CD4-positive, alpha-beta T cell treated with Interleukin-12 subunit alpha and Interleukin-12 subunit beta, for 1 hour (primary cell): ENCODE data around the gene FCF1.
"Not testable (repeated sequence)": the region's sequence is repeated elsewhere in the genome, so short reads cannot be mapped to it uniquely, and the experiment has no call there.

ENCODE experiments used
- DNase-seq: peaks from one replicate; pipeline ENCODE4 v3.0.0-alpha.2; 2020

Gene FCF1

DNA sequence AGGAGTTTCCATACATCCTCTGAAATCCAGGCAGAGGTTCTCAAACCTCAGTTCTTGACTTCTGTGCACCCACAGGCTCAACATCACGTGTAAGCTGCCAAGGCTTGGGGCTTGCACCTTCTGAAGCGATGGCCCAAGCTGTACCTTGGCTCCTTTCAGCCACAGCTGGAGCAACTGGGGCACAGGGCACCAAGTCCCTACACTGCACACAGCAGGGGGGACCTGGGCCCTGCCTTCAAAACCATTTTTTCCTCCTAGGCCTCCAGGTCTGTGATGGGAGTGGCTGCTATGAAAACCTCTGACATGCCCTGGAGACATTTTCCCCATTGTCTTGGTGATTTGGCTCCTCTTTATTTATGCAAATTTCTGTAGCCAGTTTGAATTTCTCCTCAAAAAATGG lies 10.7 kb upstream of the FCF1 start:
- DNase-seq = no peak

DNA sequence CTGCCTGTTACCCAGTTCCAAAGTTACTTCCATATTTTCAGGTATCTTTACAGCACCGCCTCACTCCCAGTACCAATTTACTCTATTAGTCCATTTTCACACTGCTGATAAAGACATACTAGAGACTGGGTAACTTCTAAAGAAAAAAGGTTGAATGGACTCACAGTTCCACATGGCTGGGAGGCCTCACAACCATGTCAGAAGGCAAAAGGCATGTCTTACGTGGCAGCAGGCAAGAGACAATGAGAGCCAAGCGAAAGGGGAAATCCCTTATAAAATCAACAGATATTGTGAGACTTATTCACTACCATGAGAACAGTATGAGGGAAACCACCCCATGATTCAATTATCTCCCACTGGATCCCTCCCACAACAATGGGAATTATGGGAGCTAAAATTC lies 9.9 kb upstream of the FCF1 start:
- no peak for DNase-seq

DNA sequence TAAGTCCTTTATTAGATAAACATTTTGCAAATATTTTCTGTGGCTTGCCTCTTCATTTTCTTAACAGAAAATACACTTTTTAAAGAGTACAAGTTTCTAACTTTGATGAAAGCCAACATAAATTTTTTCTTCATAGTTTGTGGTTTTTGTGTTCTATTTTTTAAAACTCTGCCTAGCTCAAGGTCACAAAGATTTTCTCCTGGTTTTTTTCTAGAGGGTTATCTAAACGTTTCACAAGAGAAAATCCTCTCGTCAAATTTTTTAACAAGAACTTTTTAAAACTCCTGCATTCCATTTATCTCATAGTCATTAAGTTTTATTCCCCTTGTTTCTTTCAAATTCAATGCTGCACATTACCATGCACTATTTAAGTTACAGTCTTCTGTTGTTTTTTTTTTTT lies 8.3 kb upstream of the FCF1 start:
- no peak for DNase-seq

DNA sequence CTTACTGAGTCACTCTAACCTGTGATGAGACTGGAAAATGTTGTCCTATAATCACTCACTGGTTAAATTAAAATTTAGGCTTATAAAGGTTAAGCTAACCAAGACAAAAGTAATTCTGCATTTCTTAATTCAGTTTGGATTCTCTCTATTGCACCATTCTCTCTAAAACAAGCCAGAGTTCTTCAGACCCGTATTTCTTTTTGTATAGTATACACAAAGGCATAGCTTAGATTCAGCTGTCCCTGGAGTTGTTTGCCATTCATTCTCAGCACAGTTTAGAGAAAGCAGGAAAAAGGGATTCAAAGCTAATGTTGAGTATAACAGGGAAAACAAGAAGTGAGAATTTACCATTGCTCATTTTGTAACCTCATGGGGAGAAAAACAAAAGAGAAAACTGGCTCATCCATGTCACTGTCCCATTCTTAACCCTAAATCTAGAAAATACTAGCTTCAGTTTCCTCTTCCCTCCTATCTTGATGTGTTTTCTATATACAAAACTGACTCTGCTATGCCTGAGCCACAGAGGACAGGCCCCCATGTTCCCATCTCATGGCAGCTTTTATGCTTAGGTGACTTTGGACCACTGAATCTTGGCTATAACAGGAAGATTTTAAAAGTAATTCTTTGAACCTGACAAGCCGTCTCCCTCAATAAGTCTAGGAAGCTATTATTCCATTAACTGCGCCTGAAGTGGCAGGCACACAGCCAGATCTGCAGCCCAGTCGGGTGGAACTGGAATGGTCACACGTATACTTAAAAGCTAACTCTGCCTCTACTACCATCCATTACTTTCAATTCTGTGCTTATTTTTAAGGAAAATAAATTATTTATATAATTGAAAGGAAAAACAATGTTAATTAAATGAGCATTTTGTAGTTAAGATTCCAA lies 7.1 kb upstream of the FCF1 start:
- no peak for DNase-seq

DNA sequence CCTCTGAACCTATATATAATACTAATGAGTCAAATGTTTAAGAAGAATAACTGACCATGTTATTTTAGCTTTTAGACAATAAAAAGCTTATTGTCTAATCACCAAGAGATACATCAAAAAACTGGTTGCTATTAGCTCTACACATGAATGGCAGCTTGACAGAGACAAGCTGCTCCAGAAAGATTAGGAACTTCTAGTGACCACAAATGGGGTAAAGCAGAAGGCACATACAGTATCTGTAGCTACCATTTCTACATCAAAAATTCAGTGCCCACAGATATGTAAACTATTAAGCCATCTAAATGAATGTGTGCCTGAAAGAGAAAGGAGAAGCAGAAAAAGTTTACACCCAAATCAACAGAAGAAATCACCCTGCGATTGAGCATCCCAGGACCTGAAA lies 2.5 kb upstream of the FCF1 start:
- DNase-seq = no peak

DNA sequence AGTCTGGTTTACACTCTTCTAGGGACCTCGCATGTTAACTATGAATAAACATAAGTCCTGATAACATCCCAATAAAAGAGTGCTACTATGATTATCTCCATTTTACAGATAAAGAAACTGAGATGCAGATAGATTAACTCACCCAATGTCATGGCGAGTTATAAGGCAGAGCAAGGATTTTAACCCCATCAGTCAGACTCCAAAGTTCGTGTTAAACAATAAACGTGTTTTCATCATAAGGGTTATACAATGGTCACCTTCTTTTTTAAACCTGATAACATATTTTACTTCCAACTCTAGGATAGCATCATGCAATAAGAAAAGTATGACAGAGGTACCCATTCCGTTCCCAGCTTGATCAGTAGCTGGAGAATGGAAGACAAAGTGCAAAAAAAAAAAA lies 1.3 kb upstream of the FCF1 start:
- DNase-seq = no peak

GRCh38 chr14:74713395-74713735 lies 421 bp downstream of the FCF1 start:
- DNase-seq = no peak

GRCh38 chr14:74720526-74720925 lies 7.6 kb downstream of the FCF1 start:
- DNase-seq = no peak

DNA sequence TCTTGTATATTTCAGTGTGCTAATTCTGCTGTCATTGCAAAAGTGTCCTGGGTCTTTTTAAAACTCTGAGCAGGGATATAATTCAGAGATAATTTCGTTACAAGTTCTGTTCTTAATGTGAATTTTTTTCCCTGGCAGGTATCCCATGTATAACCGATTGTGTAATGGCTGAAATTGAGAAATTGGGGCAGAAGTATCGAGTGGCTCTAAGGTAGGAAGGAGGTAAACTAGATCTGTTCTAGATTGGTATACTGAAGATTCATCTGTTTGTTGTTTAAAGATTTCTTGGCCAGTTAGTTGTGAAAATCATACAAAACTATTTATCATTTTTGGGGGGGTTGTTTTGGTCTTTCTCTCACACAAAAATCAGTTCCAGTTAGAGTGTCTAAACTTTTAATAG lies 10.2 kb downstream of the FCF1 start:
- no peak for DNase-seq

- DNase-seq = no peak
Measured at GRCh38 chr14:74732387-74732786, 19.4 kb downstream of the FCF1 start.

- DNase-seq = no peak
Measured at GRCh38 chr14:74733221-74733620, 20.3 kb downstream of the FCF1 start.

GRCh38 chr14:74735125-74735524 lies 22.2 kb downstream of the FCF1 start:
- no peak for DNase-seq

- no peak for DNase-seq
Measured at GRCh38 chr14:74737753-74738325, 24.9 kb downstream of the FCF1 start.

DNA sequence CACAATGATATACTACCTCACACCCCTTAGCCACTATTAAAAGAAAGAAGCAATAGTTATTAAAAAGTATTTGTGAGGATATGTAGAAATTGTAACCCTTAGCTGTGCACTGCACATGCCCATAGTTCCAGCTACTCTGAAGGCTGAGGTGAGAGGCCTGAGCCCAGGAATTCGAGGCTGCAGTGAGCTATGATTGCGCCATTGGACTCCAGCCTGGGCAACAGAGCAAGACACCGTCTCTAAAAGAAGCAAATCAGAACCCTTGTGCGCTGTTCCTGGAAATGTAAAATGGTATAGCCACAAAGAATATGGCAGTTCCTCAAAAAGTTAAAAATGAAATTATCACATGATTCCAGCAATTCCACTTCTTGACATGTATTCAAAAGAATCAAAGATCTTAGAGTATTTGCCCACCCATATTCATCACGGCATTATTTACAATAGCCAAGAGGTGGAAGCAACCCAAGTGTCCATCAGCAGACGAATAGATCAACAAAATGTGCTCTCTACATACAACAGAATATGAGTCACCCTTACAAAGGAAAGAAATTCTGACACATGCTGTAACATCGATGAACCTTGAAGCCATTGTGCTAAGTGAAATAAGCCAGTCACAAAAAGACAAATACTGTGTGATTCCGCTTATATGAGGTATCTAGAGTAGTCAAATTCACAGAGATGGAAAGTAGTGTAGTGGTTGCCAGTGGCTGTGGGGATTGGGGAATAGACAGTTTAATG lies 26.5 kb downstream of the FCF1 start:
- DNase-seq = no peak

DNA sequence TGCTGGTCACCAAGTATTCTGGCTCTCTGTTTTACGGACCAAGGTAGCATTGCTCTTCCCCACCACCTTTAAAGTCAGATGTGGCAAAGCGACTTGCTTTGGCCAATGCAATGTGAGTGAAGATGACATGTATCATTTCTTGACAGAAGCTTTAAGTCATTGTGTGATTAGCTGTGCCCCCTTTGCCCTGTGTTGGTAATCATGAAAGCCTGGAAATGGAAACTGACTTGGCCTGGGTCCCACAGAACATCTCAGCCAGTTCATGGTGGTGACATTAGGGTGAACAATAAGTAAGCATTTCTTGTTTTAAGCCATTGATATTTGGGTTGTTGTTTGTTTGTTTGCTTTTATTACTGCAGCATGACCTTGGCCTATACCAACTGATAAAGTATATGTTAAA lies 34.3 kb downstream of the FCF1 start:
- DNase-seq = no peak

DNA sequence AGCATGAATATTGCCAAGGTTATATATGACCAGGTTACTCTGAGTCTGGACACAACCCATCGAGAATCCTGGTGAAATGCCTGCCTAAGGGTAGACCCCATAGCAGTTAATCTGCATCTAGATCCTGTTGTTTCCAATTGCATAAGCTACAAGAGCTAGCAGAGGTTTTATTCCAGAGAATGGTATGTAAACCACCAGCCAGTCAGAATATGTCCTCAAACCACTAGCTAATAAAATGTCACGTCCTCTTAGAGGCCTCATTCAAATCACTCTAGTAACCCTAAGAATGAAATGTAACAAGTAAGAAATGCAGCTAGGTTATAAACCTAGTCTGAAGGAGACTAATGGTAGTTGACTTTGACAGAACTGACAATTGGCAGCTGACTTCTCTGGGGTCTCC lies 41.2 kb downstream of the FCF1 start:
- DNase-seq = no peak

DNA sequence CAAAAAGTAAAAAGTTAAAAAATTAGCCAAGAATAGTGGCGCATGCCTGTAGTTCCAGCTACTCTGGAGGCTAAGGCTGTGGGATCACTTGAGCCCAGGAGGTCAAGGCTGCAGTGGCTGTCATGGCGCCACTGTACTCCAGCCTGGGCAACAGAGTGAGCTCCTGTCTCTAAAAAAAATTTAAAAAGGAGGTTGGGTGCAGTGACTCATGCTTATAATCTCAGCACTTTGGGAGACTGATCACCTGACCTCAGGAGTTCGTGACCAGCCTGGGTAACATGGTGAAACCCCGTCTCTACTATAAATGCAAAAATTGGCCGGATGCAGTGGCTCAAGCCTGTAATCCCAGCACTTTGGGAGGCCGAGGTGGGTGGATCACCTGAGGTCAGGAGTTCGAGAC lies 42.0 kb downstream of the FCF1 start:
- no peak for DNase-seq

- DNase-seq = no peak
Measured at GRCh38 chr14:74756326-74756725, 43.4 kb downstream of the FCF1 start.

- not testable (repeated sequence) for DNase-seq
Measured at GRCh38 chr14:74758505-74758904, 45.6 kb downstream of the FCF1 start.

DNA sequence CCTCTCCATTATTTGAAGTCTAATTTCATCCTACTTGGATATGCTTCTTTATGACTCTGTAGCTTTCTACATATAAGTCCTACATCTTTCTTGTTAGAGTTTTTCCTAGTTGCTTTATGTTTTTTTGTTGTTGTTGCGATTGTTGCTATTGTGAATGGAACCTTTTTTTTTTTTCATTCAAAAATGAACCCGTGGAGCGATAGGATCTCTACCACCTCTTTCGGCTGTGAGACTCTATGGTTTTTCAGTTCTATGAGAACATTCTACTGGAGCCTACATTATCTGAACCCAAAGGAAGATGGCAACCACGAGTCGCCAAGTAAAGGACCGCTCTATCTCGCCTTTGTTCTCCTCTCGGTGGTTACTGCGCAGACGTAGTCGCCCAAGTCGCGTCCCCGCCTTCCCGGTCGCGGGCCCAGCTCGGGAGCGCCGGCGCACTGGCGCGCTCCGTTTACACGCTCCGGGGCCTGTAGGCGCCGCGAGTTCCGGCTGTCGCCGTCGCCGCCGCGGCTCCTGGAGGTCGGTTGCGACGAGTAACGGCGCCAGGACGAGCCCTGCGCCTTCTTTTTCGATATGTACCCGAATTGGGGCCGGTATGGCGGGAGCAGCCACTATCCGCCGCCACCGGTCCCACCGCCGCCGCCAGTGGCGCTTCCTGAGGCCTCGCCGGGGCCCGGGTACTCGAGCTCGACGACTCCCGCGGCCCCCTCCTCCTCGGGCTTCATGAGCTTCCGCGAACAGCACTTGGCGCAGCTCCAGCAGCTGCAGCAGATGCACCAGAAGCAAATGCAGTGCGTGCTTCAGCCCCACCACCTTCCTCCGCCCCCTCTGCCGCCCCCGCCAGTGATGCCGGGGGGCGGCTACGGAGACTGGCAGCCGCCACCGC lies 50.2 kb downstream of the FCF1 start, which contains the start of gene YLPM1:
YLPM1 (plus strand) TSS at position 400 of the 886 bp plus-strand sequence; CDS start at position 574, 174 bp downstream.
- DNase-seq = peak; percentile 97

- DNase-seq = no peak
Measured at GRCh38 chr14:74763803-74764531, 51.0 kb downstream of the FCF1 start.

- peak; percentile 20 for DNase-seq
Measured at GRCh38 chr14:74765721-74766120, 52.8 kb downstream of the FCF1 start.
